Suprapubic skin (tissue), 4 donors: ENCODE data around the gene DNPH1. TPM values are rescaled to one million over a fixed set of nuclear protein-coding genes. Genes with fewer than 3 reads are reported as not detected.

ENCODE experiments used
- DNase-seq, 2 donors: peaks; one replicate each; pipeline ENCODE4 v3.0.0-alpha.2; 2019; ENCODE audit warnings: low spot score in 2 of 2
- H3K27ac ChIP-seq: fragments of 200-600 bp; sonication (generic); one replicate; pipeline ENCODE4 v1.5.1; 2019
- H3K27me3 ChIP-seq: fragments of 200-600 bp; sonication (generic); one replicate; pipeline ENCODE4 v1.5.1; 2019
- H3K36me3 ChIP-seq: fragments of 200-600 bp; sonication (generic); one replicate; pipeline ENCODE4 v1.5.1; 2019
- H3K4me1 ChIP-seq: fragments of 200-600 bp; sonication (generic); one replicate; pipeline ENCODE4 v1.5.1; 2019
- H3K4me3 ChIP-seq: fragments of 200-600 bp; sonication (generic); one replicate; pipeline ENCODE4 v1.5.1; 2019; ENCODE audit warnings: mild to moderate bottlenecking
- H3K9me3 ChIP-seq: fragments of 200-600 bp; sonication (generic); one replicate; pipeline ENCODE4 v1.5.1; 2019
- CTCF ChIP-seq, 2 donors: fragments of 200-600 bp in 1 of 2; fragments of 450-650 bp in 1 of 2; sonication (generic) in 1 of 2; IDR thresholded peaks; one replicate each; pipeline ENCODE4 v1.5.1; 2016 to 2019; ENCODE audit warnings: antibody characterized with exemption in 2 of 2, mild to moderate bottlenecking in 1 of 2, moderate library complexity in 1 of 2
- EP300 ChIP-seq: sonication (generic); formaldehyde crosslinking; IDR thresholded peaks from one replicate; pipeline ENCODE4 v1.6.1; 2017; ENCODE audit warnings: antibody characterized with exemption
- POLR2A ChIP-seq, 2 donors: fragments of 450-650 bp; IDR thresholded peaks; one replicate each; pipeline ENCODE4 v1.6.1; 2017; ENCODE audit warnings: antibody characterized with exemption in 2 of 2, mild to moderate bottlenecking in 2 of 2, moderate library complexity in 2 of 2
- POLR2AphosphoS5 ChIP-seq, 3 donors: sonication (generic); formaldehyde crosslinking; IDR thresholded peaks; one replicate each; pipeline ENCODE4 v1.6.1; 2017; ENCODE audit warnings: antibody characterized with exemption in 3 of 3
- WGBS: methylation state at CpG from one replicate; pipeline ENCODE4 v1.1.5; 2018; 5-methylcytosine and 5-hydroxymethylcytosine counted together
- total RNA-seq, 4 donors: library from RNA; depleted of rRNA; stranded (reverse); fragments of >200 nt; gene quantifications; one replicate each; pipeline ENCODE4 v1.1.0, GENCODE V29; 2016

DNPH1 gene
- total RNA-seq, 4 donors from 2014 or later = 21.9 to 88.4 (median 74.4) TPM

GRCh38 chr6:43262000-43262779 is 32.9 kb upstream of the DNPH1 start:
- Histone ChIP-seq H3K27ac (no peak overlapping the region), H3K36me3 (no peaks in the 10 kb centered on the region), H3K9me3 (no peaks in the 10 kb centered on the region), H3K4me3 (no peak overlapping the region), H3K27me3 (peaks cover 13% of the 10 kb centered on the region), H3K4me1 (no peaks in the 10 kb centered on the region)
- WGBS = 79% methylated on average over 14 of the region's 14 CpGs
- TF ChIP-seq POLR2A (IDR thresholded peaks at IDR 0.05) = no peak
- no peak for TF ChIP-seq CTCF (IDR thresholded peaks at IDR 0.05)
- no peak for TF ChIP-seq POLR2AphosphoS5 (IDR thresholded peaks at IDR 0.05)
- TF ChIP-seq EP300 = no peak
- DNase-seq = no peak

- 95% methylated on average over 4 of the region's 5 CpGs for WGBS
- no peak overlapping the region for H3K27ac ChIP-seq
- H3K4me1 ChIP-seq = no peaks in the 10 kb centered on the region
- no peak overlapping the region for H3K4me3 ChIP-seq
- H3K36me3 ChIP-seq = no peaks in the 10 kb centered on the region
- DNase-seq = no peak
- TF ChIP-seq EP300 (no peak), POLR2AphosphoS5 (IDR thresholded peaks at IDR 0.05) (no peak), CTCF (IDR thresholded peaks at IDR 0.05) (no peak), POLR2A (IDR thresholded peaks at IDR 0.05) (no peak)
- no peaks in the 10 kb centered on the region for H3K9me3 ChIP-seq
- peaks cover 17% of the 10 kb centered on the region for H3K27me3 ChIP-seq
These were observed 31.9 kb upstream of the DNPH1 start for GRCh38 chr6:43261198-43261597.

- Histone ChIP-seq H3K36me3 (no peaks in the 10 kb centered on the region), H3K27me3 (peaks cover 17% of the 10 kb centered on the region), H3K4me3 (no peak overlapping the region), H3K27ac (no peak overlapping the region), H3K9me3 (no peaks in the 10 kb centered on the region), H3K4me1 (no peaks in the 10 kb centered on the region)
- TF ChIP-seq POLR2AphosphoS5 (IDR thresholded peaks at IDR 0.05) = no peak
- TF ChIP-seq POLR2A (IDR thresholded peaks at IDR 0.05) = no peak
- no peak for TF ChIP-seq EP300
- TF ChIP-seq CTCF (IDR thresholded peaks at IDR 0.05) = no peak
- WGBS = 77% methylated on average over 4 of the region's 4 CpGs
- no peak for DNase-seq
These were observed 31.5 kb upstream of the DNPH1 start for GRCh38 chr6:43260791-43261190.

- no peak overlapping the region for H3K27ac ChIP-seq
- peaks cover 26% of the 10 kb centered on the region for H3K27me3 ChIP-seq
- no peak overlapping the region for H3K4me3 ChIP-seq
- no peaks in the 10 kb centered on the region for H3K36me3 ChIP-seq
- TF ChIP-seq POLR2A (IDR thresholded peaks at IDR 0.05) (no peak), POLR2AphosphoS5 (IDR thresholded peaks at IDR 0.05) (no peak)
- 91% methylated on average over 29 of the region's 30 CpGs for WGBS
- no peak for DNase-seq
- H3K4me1 ChIP-seq = no peaks in the 10 kb centered on the region
- H3K9me3 ChIP-seq = no peaks in the 10 kb centered on the region
These were observed 29.8 kb upstream of the DNPH1 start for GRCh38 chr6:43258807-43259686.

- WGBS = 67% methylated on average over 4 of the region's 4 CpGs
- H3K27ac ChIP-seq = no peak overlapping the region
- no peaks in the 10 kb centered on the region for H3K36me3 ChIP-seq
- no peaks in the 10 kb centered on the region for H3K9me3 ChIP-seq
- peaks cover 34% of the 10 kb centered on the region for H3K27me3 ChIP-seq
- TF ChIP-seq CTCF (IDR thresholded peaks at IDR 0.05) (no peak), EP300 (no peak)
- H3K4me3 ChIP-seq = no peak overlapping the region
- DNase-seq = no peak
- no peaks in the 10 kb centered on the region for H3K4me1 ChIP-seq
These were observed 28.9 kb upstream of the DNPH1 start for GRCh38 chr6:43258180-43258579.
